ENCODE measurements around the gene OBI1.

Gene OBI1

DNA sequence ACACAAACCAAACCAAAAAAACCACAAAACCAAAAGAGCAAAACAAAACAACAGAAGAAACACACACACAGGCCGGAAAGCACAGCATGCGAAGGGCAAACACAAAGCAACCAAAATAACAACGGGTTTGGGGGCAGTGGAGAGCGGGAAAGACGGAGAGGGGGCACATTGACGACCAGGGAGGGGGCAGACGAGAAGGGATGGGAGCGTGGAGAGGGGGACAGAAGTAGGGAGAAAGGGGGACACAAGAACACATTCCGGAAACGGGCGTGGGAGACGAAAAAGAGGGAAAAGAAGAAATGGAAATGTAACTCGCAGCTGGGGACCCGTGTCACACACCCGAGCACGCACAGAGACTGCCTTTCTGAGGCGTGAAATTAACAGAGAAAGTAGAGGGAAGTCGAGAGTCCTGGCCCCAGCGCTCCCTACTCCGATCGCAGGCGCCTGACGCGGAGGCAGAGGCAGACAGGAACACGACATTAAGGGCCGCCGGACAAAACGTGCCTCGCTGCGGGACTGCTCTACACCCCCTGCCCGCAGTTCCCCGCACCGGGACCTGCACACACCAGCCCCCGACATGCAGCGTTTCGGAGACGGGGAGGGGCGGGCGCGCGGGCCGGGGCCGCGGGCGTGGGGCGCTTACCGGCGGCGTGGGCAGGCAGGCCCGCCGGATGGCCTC lies 56.3 kb downstream of the OBI1 start:
- DNase-seq (ENCODE audit: low spot score), result no peak

DNA sequence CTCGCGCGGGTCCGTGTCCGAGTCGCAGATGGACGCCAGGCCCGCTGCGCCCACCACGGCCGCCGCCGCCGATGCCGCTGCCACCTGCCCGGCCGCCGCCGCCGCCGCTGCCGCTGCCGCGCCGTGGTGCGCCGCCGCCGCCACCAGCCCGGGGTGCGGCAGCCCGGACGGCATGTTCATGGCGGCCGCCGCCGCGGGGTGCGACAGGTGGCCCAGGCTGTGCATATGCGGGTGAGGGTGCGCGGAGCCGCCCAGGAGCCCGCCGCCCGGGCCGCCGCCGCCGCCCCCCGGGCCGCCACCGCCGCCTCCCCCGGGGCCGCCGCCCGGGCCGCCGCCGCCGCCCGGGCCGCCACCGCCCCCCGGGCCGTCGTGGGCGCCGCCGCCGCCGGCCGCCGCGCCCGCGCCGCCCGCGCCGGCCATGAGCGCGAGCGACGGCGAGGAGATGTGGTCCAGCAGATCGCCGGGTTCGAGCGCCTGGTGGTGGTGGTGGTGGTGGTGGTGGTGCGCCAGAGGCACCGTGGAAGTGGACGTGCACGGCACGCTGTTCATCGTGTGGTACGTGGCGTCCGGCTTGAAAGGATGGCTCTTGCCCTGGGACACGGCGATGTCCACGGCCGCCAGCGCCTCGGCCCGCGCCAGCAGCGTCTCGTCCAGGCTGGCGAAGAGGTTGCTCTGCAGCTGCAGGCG lies 56.9 kb downstream of the OBI1 start:
- DNase-seq (ENCODE audit: low spot score), result no peak

DNA sequence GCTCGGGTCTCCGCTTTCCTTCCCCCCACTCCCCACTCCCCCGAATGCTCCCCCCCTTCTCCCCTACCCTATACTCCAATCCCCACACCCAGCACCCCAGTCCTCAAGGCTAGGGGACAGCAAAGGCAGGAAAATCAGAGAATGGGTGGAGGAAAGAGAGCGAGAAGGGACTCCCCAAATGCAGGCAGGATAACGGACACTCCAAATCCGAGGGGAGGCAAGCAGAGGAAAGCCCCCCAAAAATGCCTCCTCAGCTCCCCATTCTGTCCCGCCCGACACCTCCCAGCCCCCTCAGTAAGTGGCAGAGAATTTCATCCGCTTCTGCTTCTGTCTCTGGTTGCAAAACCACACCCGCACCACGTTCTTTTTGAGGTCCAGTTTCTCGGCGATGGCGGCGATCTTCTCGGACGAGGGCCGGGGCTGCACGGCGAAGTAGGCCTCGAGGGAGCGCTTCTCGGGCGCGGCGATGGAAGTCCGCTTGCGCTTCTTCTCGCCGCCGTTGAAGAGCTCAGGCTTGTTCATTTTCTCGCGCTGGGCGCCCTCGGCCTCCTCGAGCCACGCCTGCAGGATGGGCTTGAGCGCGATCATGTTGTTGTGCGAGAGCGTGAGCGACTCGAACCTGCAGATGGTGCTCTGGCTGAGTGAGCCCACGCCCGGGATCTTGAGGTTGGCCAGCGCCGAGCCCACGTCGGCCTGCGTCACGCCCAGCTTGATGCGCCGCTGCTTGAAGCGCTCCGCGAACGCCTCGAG lies 57.7 kb downstream of the OBI1 start:
- DNase-seq (ENCODE audit: low spot score), result no peak

DNA sequence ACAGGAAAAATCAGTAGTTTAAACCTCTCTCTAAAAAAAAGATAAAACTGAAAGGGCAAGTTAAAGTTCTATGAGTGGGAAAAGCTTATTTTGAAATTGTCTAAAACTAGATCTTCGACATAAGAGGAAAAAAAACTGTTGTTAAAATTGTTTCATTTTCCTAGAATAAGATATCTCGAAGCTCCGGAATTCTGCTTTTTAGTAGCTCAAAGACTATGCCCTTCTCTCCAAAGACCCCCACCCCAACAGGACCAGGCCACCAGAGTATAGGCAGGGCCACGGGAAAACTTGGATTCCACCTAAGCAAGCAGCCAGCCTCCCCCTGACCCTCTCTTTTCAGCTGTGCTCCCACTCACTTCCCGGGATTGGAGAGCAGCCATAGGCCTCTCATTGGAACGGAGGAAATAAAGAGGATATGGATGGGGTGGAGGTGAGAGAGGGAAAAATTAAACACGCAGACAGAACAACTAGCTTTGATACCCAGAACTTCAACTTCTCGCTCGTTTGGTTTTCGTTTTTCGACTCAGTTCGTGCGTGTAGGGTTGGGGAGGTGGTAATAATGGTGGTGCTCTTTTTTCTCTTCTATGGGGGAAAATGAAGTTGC lies 58.6 kb downstream of the OBI1 start:
- DNase-seq (ENCODE audit: low spot score), result no peak

DNA sequence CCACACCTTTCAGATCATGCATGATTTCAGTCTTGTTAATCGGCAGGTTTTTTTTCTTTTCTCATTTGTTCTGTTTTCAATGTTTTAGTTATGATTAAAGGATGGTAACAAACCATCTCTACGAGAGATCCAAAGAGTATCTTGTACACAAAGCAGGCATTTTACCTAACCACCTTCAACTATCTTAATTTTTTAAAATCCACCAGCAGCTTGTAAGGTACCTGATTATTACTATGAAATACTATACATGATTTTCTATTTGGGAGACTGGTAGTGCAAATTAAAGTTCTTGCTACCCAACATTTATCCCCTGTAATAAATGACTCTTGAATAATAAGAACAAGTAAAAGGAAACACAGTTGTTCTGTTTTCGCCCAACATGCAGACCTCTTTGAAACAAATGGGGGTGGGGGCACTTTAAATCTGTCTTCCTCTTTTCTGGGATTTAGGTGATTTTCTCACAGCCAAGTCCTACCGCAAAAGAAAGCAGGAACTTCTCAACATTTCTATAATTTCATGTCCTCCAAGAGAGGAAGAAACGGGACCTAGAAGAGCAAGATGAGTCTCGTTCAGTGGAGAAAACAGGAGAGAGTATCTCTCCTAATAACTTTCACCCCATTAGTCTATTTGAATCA lies 59.2 kb downstream of the OBI1 start:
- no peak for DNase-seq (ENCODE audit: low spot score)

DNA sequence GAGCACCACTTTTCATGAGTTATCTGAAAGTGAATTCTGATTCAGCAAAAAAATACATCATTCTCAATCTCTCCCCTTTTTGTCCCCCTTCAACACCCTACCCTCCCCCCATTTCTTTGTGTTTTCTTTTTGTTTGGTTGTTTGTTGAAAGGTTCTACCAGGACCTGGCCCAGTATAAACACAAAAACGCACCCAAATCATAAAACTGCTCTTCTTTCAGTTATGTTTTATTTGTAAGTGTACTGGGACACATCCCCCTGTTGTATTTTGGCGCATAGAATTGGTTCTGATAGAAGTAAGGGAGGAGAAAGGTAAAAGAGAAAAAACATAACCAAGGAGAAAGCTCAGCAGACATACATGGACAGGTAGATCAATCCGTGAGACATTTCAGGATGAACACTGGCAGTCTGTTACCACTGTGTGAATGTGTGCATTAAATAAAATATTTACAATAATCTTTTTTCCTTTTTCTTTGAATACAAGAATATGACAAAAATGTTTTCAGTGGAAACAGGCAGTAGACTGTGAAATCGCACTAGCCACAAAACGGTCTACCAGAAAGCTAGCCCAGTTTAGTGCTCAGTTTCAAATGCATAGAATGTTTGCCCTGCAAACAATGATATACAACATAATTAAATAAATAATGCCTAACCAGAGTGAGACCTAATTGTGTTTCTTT lies 59.9 kb downstream of the OBI1 start:
- no peak for DNase-seq (ENCODE audit: low spot score)

DNA sequence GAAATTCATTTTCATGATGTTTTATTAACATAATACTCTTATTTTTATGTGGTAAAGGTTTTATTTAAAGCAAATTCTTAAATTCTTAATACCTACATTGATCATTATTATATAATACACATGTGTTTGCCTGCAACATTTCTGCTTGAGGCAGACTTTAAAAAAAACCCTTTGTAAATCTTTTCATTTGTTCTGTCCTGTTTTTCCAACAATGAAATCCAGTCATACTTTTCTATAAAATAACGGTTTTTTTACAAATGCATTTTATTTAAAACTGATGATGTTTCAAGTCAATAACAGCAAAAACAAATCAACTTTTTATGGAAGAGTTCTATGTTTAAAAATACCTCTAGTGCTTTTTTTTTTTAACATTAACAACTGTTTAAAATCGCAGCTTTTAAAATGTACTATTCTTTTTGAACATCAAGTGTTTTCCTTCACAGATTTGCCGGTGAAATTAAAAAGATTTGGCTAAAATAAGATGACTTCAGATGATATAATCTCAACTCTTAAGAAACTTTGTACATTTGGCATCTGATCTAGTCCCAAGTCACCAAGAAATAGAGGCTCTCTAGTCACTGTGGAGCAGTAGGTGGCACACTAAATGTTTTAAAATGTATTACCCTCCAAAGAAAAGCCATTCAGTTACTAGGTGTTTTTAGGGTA lies 60.7 kb downstream of the OBI1 start:
- DNase-seq (ENCODE audit: low spot score), result no peak

DNA sequence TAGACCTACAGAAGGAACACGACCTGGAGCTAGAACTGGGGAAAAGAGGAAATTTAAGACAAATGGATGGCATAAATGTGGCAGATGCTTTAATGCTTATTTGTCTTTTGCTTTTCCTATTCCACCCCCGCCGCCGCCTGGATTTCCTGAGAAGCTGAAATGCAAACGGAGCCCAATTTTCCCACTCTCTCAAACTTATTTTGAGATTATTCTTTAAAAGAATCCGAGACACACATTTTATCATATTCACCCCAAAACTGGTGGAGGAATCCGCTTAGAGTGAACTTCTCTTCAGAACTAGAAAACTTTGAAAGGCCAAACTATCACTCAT lies 61.4 kb downstream of the OBI1 start:
- no peak for DNase-seq (ENCODE audit: low spot score)

DNA sequence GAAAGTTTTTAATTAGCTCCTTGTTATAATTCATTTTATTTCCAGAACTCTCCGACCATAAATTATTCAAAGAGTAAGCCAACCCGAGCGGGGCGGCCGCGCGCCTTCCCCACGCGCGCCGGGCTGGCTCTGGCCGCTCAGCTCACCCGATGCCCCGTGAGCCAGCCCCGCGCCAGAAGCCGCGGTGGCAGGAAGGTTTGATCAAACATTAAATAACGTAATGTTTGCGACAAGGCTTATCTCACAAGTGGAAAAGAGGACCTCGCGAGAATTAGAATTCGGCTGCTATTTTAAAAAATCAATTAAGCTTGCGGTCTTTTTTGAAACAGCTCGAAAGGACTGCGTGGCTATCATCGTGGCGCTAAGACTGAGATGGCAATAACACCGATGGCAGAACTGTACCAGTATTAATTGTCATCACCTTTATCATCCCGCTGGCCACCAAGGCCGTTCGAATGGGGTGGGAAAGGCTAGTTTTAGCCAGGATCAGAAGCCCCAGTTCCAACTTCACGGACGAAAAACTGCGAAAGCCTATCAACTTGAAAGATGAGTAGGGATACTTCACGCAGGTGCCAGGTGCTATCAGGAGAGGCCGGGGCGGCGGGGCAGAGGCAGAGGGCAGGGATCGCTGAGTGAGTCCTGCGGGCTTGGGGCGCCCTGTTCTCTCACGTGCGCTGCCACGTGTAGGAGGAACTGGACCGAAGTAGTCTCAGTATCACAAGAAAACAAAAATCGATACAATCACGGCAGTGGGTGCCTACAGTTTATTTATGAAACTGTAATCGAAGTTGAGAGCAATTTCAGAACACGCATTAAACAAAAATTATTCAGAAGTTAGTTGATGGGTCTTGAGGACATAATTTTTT lies 62.0 kb downstream of the OBI1 start:
- no peak for DNase-seq (ENCODE audit: low spot score)

DNA sequence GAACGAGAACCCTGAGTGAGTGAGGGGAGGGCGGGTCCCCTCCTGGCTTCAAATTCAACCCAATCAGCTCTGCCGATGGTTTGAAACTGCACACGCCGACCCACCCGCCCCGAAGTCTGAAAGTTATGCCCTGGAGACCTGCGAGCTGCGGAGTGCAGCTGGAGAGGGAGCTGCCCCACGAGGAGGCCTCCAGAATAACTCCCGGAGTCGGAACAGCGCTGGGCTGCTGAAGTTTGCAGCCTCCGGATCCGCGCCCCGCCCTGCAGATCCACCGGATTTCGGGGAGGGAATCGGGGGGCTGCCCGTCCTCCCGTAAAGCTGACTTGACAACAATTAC lies 62.6 kb downstream of the OBI1 start:
- DNase-seq (ENCODE audit: low spot score), result no peak

DNA sequence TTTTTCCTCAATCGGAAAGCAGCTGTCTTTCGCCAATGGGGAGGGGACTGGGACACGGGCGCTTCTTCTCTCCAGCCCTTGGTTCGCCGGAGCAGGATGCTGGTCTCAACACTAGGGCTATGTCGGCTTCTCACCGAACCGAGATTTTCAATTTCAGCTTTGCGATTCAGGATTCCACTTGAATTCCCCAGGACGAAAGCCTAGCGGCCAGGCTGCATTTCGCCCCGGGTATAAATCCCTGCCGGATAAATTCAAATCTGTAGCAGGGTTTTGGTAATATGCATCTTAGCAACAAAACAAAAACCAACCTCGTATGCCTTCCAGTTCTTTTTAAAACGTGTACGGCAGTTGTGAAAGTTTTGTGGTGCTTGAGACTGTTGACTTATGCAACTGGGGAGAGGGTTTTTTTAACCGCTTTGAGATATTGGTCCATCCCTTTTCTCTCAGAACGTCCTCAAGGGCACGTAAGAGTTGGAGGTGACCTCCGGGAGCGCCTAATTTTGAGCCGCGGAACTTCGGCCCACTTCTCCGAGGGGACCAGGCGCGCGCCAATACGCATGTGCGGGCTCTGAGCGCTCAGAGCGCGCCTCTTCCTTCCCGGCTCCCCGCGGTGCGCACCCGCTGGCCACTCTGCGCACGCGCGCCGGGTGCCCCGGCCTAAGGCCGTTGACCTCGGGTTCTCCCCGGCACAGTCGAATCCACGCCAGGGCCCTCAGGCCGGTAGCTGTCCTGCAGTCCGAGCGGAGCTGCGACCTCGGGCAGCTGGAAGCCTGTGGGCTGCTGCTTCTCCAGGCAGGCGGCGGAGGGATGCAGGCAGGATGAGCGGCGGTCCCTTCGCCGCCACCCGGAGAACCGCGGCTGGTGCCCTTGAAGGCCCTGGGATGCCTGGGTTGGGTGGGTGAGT lies 63.2 kb downstream of the OBI1 start:
- no peak for DNase-seq (ENCODE audit: low spot score)

DNA sequence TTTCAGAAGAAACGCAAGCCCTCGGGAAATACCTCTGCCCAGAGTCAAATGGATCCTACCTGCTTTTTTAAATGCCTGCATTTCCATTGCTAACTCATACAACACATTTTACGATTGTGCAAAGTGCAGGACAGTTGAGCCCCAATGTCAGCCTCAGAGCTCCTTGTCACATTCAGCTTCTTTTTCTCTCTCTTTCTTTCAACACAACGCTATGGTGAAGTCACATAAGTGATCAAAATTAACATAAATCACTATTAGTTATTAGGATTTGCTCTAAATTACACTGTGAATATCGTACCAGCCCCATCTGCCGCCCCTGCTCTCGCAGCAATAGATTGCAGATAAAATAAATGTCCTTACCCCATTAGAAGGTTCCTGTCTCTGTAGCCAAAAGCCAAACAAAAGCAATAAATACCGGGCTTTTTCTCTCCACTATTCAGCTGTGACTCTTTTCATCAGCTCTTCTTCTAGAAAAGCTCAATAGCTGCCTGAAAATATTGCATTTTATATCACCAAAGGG lies 64.4 kb downstream of the OBI1 start:
- no peak for DNase-seq (ENCODE audit: low spot score)

DNA sequence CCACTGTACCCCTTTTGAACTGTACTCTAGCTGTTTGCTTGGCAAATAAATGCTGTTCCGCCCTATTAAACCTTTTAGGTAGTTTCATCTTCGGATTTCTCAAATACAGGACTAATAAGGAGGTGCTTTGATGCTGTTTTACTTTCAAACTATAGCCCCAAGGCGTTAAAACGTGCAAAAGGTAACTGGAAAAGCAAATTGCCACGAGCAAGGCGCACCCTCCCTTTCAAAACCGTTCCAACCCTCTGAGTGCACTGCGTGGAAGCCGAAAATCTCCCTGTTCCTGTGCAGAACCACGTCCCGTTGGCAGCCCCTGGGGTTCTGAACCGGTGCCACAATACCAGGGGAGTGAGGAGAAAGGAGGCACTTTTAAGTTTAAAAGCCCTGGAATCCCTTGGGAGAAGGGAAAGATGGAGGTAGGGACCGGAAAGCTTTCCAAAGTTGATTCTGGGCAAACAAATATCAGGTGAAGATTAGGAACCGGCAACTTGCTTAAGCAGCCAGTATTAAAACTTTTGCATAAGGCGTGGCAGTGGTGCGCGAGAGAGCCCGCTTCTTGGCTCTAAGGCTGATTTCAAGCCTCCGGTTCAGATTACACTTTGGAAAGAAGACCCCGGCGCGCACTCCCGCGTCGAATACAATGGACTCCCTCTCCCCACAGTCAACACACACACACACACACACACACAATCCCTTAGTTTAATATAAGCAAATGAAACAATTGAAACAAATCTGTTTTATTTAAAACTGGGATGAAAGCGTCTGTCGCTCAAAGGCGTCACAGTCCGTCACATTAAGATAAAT lies 65.1 kb downstream of the OBI1 start:
- DNase-seq (ENCODE audit: low spot score), result no peak

DNA sequence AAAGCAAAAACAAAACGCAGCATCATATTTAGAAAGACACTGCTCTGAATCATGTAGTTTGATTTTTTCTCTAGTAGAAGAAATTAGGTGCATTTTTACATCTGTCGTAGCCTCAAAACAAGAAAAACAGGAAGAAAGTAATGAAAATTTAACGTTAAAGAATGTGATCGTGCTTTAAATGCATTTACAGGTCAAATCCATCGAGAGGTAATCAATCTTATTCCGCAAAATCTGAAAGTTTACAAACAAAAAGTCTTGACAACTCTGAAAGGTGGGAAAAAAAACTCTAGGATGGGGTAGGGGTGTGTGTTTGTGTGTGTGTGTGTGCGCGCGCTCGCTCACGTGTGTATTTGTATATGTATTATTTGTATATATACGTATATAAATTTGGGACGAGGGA lies 65.8 kb downstream of the OBI1 start:
- no peak for DNase-seq (ENCODE audit: low spot score)

DNA sequence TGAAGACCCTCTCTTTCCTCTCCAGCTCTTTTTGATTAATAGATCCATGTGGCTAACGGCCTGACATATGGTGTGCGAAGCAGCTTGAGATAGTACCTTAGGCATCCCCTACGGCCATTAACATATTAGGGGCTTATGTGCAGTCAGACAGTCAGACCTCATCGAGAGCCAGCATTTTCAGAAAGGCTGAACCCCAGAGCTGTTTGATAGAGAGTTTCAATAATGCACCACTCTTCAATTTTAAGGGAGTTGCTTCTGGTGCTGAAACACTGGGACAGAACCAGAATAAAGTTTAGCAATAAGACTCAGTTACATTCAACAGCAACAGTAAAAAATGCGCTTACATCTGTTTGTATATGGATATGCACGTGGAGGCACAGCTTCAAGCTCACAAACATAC lies 66.4 kb downstream of the OBI1 start:
- DNase-seq (ENCODE audit: low spot score), result no peak

DNA sequence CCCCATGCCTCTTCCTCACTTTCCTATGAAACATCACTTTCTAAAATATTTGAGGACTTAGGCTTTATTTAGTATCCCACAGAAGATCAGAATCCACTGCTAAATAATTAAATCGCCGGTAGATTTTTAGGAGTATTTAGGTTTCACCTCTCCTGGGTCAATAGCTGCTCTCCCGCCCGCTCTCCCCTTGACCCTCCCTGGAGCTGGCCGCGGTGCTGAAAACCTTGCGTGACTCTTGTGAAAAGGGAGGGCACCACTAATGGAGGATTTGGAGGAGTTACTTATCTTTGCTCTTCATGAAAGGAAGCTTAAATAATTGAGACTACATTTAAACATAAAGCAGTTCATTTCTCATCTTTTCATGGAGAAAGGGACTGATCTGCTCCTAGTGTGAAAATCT lies 69.7 kb downstream of the OBI1 start:
- DNase-seq (ENCODE audit: low spot score), result no peak

DNA sequence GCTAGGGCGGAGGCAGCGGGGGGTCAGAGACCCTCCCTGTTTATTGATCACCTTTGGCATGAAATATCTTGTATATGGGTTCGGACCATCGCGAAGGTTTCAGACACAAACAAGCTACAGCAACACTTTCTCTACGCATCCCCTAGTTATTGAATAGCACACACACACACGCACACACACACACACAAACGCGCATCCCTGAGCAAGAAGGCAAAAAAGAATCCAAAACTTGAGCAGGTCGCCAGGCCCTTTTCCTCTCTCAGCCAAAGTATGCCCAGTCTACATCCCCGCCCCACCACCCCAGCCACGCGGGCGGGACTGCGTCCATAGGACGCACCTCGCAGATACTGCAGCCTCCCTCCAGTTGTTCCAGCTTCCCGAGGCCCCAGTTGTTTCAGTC lies 71.6 kb downstream of the OBI1 start:
- DNase-seq (ENCODE audit: low spot score), result no peak

DNA sequence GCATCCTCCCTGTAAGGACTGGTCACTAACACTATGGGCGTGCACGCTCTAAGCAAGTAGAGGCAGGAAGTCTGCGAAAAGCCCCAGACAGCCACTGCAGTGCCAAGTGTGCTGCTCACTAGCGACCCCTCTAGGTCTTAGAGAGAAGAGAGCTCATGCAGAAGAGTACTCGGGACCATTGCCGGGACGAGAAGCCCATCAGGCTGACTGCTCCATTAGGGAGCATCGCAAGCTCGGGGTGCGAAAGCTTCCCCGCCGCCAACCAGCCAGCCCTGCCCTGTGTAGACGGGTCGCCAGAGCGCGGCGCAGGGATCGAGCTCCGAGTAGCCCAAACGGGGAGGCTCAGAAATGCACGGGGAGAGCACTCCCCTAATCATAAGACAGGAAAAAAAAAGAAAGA lies 72.2 kb downstream of the OBI1 start:
- no peak for DNase-seq (ENCODE audit: low spot score)

All from Ammon's horn (tissue), 1 donor.